Neural progenitor cell (in vitro differentiated cells): ENCODE measurements around the gene MAP2K7. TPM values are rescaled to one million over a fixed set of nuclear protein-coding genes. Genes with fewer than 3 reads are reported as not detected.

Experiments
- DNase-seq: peaks from one replicate; pipeline ENCODE4 v3.0.0-alpha.2; 2016; ENCODE audit warnings: low spot score
- H2AFZ ChIP-seq: fragments of 200-600 bp; sonication (generic); replicated peaks from 2 replicates; pipeline ENCODE4 v1.6.1; 2016; ENCODE audit warnings: antibody characterized with exemption
- H3F3A ChIP-seq: fragments of 200-600 bp; sonication (generic); 2 replicates; pipeline ENCODE4 v1.6.1; 2016; ENCODE audit warnings: antibody characterized with exemption, low read depth
- H3K27ac ChIP-seq: fragments of 200-600 bp; sonication (generic); 2 replicates; pipeline ENCODE4 v1.5.1; 2016; ENCODE audit warnings: mild to moderate bottlenecking
- H3K27me3 ChIP-seq: fragments of 200-600 bp; sonication (generic); 2 replicates; pipeline ENCODE4 v1.6.1; 2016; ENCODE audit warnings: mild to moderate bottlenecking, moderate library complexity
- H3K36me3 ChIP-seq: fragments of 200-600 bp; sonication (generic); 2 replicates; pipeline ENCODE4 v1.5.1; 2016
- H3K4me1 ChIP-seq: fragments of 200-600 bp; sonication (generic); 2 replicates; pipeline ENCODE4 v1.6.1; 2016; ENCODE audit warnings: mixed run types
- H3K4me2 ChIP-seq: fragments of 200-600 bp; sonication (generic); 2 replicates; pipeline ENCODE4 v1.6.1; 2016
- H3K4me3 ChIP-seq: fragments of 200-600 bp; sonication (generic); 2 replicates; pipeline ENCODE4 v1.5.1; 2016
- H3K79me2 ChIP-seq: fragments of 200-600 bp; sonication (generic); 2 replicates; pipeline ENCODE4 v1.6.1; 2016; ENCODE audit warnings: low read depth
- H3K9ac ChIP-seq: fragments of 200-600 bp; sonication (generic); 2 replicates; pipeline ENCODE4 v1.6.1; 2016
- H3K9me3 ChIP-seq: fragments of 200-600 bp; sonication (generic); 2 replicates; pipeline ENCODE4 v1.5.1; 2016; ENCODE audit warnings: low read depth
- H4K20me1 ChIP-seq: fragments of 200-600 bp; sonication (generic); 2 replicates; pipeline ENCODE4 v1.6.1; 2016; ENCODE audit warnings: low read depth
- H3K27ac Mint-ChIP-seq: 3 replicates; pipeline ENCODE4 v1.8.0; 2021; ENCODE audit warnings: mixed read lengths
- H3K27me3 Mint-ChIP-seq: 2 replicates; pipeline ENCODE4 v1.8.0; 2022; ENCODE audit warnings: low read depth, mild to moderate bottlenecking, inconsistent platforms, moderate library complexity, mixed read lengths; ENCODE audit not compliant: insufficient read depth
- H3K36me3 Mint-ChIP-seq: 3 replicates; pipeline ENCODE4 v1.8.0; 2021; ENCODE audit warnings: mixed read lengths
- H3K4me1 Mint-ChIP-seq: 3 replicates; pipeline ENCODE4 v1.8.0; 2021; ENCODE audit warnings: mixed read lengths
- H3K4me3 Mint-ChIP-seq: 3 replicates; pipeline ENCODE4 v1.8.0; 2021; ENCODE audit warnings: mild to moderate bottlenecking, moderate library complexity, mixed read lengths
- H3K9me3 Mint-ChIP-seq: 3 replicates; pipeline ENCODE4 v1.8.0; 2020; ENCODE audit warnings: mixed read lengths
- CTCF ChIP-seq: fragments of 200-600 bp; sonication (generic); IDR thresholded peaks from 2 replicates; pipeline ENCODE4 v1.5.1; 2017; ENCODE audit warnings: antibody characterized with exemption, mild to moderate bottlenecking
- EZH2 ChIP-seq: fragments of 200-600 bp; sonication (generic); IDR thresholded peaks from 2 replicates; pipeline ENCODE4 v1.6.1; 2017; ENCODE audit warnings: antibody characterized with exemption, mild to moderate bottlenecking, moderate library complexity
- EZH2phosphoT487 ChIP-seq: fragments of 200-600 bp; sonication (generic); IDR thresholded peaks from 2 replicates; pipeline ENCODE4 v1.6.1; 2017; ENCODE audit warnings: antibody characterized with exemption
- total RNA-seq: library from RNA; depleted of rRNA; stranded (reverse); fragments of >200 nt; gene quantifications from 2 replicates; pipeline ENCODE4 v1.2.3, GENCODE V29; 2015; ENCODE audit warnings: low replicate concordance

Gene MAP2K7
- total RNA-seq, 1 donor from 2014 or later, result 14.4 TPM

GRCh38 chr19:7859831-7860713 lies 43.6 kb upstream of the MAP2K7 start:
- no peak overlapping the region for H3K4me3 Mint-ChIP-seq
- no peaks in the 10 kb centered on the region for H3K36me3 ChIP-seq
- peaks cover 32% of the 10 kb centered on the region for H4K20me1 ChIP-seq
- peaks cover 20% of the 10 kb centered on the region for H3K4me1 ChIP-seq
- no peak overlapping the region for H2AFZ ChIP-seq
- H3K27ac Mint-ChIP-seq, result no peak overlapping the region
- peaks cover 6% of the 10 kb centered on the region for H3K4me1 Mint-ChIP-seq
- peaks cover 83% of the 10 kb centered on the region for H3K27me3 ChIP-seq
- no peaks in the 10 kb centered on the region for H3K79me2 ChIP-seq
- DNase-seq, result no peak
- no peak overlapping the region for H3K4me3 ChIP-seq
- H3K36me3 Mint-ChIP-seq, result no peaks in the 10 kb centered on the region
- H3K9ac ChIP-seq, result no peak overlapping the region
- H3F3A ChIP-seq, result peaks cover 34% of the 10 kb centered on the region
- no peaks in the 10 kb centered on the region for H3K9me3 ChIP-seq
- no peak for TF ChIP-seq CTCF
- no peak for TF ChIP-seq EZH2phosphoT487
- no peak for TF ChIP-seq EZH2
- no peaks in the 10 kb centered on the region for H3K9me3 Mint-ChIP-seq
- H3K27me3 Mint-ChIP-seq, result peaks cover 26% of the 10 kb centered on the region
- H3K27ac ChIP-seq, result no peak overlapping the region
- H3K4me2 ChIP-seq, result no peak overlapping the region

- no peak for TF ChIP-seq EZH2
- no peak for TF ChIP-seq CTCF
- TF ChIP-seq EZH2phosphoT487, result no peak
- Histone ChIP-seq H3K4me3 (no peak overlapping the region), H3K4me1 (peaks cover 20% of the 10 kb centered on the region), H3K79me2 (no peaks in the 10 kb centered on the region), H4K20me1 (peaks cover 32% of the 10 kb centered on the region), H3K9me3 (no peaks in the 10 kb centered on the region), H3K9ac (no peak overlapping the region), H2AFZ (no peak overlapping the region), H3K27ac (no peak overlapping the region), H3F3A (peaks cover 34% of the 10 kb centered on the region), H3K27me3 (peaks cover 85% of the 10 kb centered on the region), H3K36me3 (no peaks in the 10 kb centered on the region), H3K4me2 (no peak overlapping the region)
- H3K9me3 Mint-ChIP-seq, result no peaks in the 10 kb centered on the region
- H3K4me3 Mint-ChIP-seq, result peak overlapping the region; percentile 64
- H3K27me3 Mint-ChIP-seq, result peaks cover 28% of the 10 kb centered on the region
- H3K36me3 Mint-ChIP-seq, result peaks cover 3% of the 10 kb centered on the region
- no peak overlapping the region for H3K27ac Mint-ChIP-seq
- no peak for DNase-seq
- H3K4me1 Mint-ChIP-seq, result peaks cover 10% of the 10 kb centered on the region
Observed at GRCh38 chr19:7860714-7861618, 42.7 kb upstream of the MAP2K7 start.

GRCh38 chr19:7861619-7862412 lies 41.9 kb upstream of the MAP2K7 start:
- Histone ChIP-seq H3K4me2 (peak overlapping the region; percentile 99), H3K36me3 (no peaks in the 10 kb centered on the region), H2AFZ (peak overlapping the region; percentile 60), H3K27me3 (peaks cover 85% of the 10 kb centered on the region), H3K4me1 (peaks cover 20% of the 10 kb centered on the region), H3K79me2 (no peaks in the 10 kb centered on the region), H4K20me1 (peaks cover 32% of the 10 kb centered on the region), H3K27ac (no peak overlapping the region), H3K4me3 (peak overlapping the region; percentile 66), H3K9me3 (no peaks in the 10 kb centered on the region), H3F3A (peaks cover 34% of the 10 kb centered on the region), H3K9ac (no peak overlapping the region)
- Mint-ChIP-seq H3K4me3 (peak overlapping the region; percentile 80), H3K4me1 (peaks cover 10% of the 10 kb centered on the region), H3K9me3 (no peaks in the 10 kb centered on the region), H3K27ac (no peak overlapping the region), H3K36me3 (peaks cover 3% of the 10 kb centered on the region), H3K27me3 (peaks cover 29% of the 10 kb centered on the region)
- peak; percentile 64 for DNase-seq
- TF ChIP-seq EZH2 (peak; percentile 58), EZH2phosphoT487 (no peak), CTCF (peak; percentile 59)
